DOHH2 (cell line): ENCODE data around the gene ABI1.
"Not testable (repeated sequence)": the region's sequence is repeated elsewhere in the genome, so short reads cannot be mapped to it uniquely, and the experiment has no call there.

ENCODE experiments used
- H3F3A ChIP-seq: fragments of 200-600 bp; sonication (generic), shearing (Covaris generic); 2 replicates; pipeline ENCODE4 v1.6.0; 2016; ENCODE audit warnings: antibody characterized with exemption, mild to moderate bottlenecking; ENCODE audit not compliant: control insufficient read depth, insufficient read depth
- H3K27ac ChIP-seq: fragments of 200-600 bp; sonication (generic); 2 replicates; pipeline ENCODE4 v1.5.1; 2014; ENCODE audit warnings: low read depth, mild to moderate bottlenecking, low read length, moderate library complexity
- H3K27me3 ChIP-seq: fragments of 200-600 bp; sonication (generic); 2 replicates; pipeline ENCODE4 v1.6.1; 2014; ENCODE audit warnings: mild to moderate bottlenecking, low read length, mixed read lengths; ENCODE audit not compliant: control insufficient read depth
- H3K36me3 ChIP-seq: fragments of 200-600 bp; sonication (generic); 2 replicates; pipeline ENCODE4 v1.6.1; 2014; ENCODE audit warnings: mild to moderate bottlenecking, low read length, moderate library complexity, mixed read lengths; ENCODE audit not compliant: control insufficient read depth
- H3K4me1 ChIP-seq: fragments of 200-600 bp; sonication (generic); 2 replicates; pipeline ENCODE4 v1.6.1; 2014; ENCODE audit warnings: mild to moderate bottlenecking, low read length, mixed read lengths; ENCODE audit not compliant: control insufficient read depth
- H3K4me2 ChIP-seq: fragments of 200-600 bp; sonication (generic); 2 replicates; pipeline ENCODE4 v1.6.0; 2014; ENCODE audit warnings: mild to moderate bottlenecking, low read length, moderate library complexity
- H3K4me3 ChIP-seq: fragments of 200-600 bp; sonication (generic); 2 replicates; pipeline ENCODE4 v1.5.1; 2014; ENCODE audit warnings: mild to moderate bottlenecking, low read length, mixed read lengths
- H3K79me2 ChIP-seq: fragments of 200-600 bp; sonication (generic); 2 replicates; pipeline ENCODE4 v1.6.1; 2014; ENCODE audit warnings: mild to moderate bottlenecking, low read length, mixed read lengths; ENCODE audit not compliant: control insufficient read depth
- H3K9me2 ChIP-seq: fragments of 200-600 bp; sonication (generic); replicated peaks from 2 replicates; pipeline ENCODE4 v1.6.1; 2014; ENCODE audit warnings: mild to moderate bottlenecking, low read length, mixed read lengths; ENCODE audit not compliant: control insufficient read depth
- H3K9me3 ChIP-seq: fragments of 200-600 bp; sonication (generic); 2 replicates; pipeline ENCODE4 v1.6.1; 2014; ENCODE audit warnings: antibody characterized with exemption, low read length, mixed read lengths; ENCODE audit not compliant: control insufficient read depth, insufficient read depth
- H4K20me1 ChIP-seq: fragments of 200-600 bp; sonication (generic); 2 replicates; pipeline ENCODE4 v1.6.0; 2014; ENCODE audit warnings: low read depth, mild to moderate bottlenecking, antibody characterized with exemption, low read length, moderate library complexity; ENCODE audit not compliant: control insufficient read depth, insufficient read depth
- CTCF ChIP-seq: fragments of 200-600 bp; sonication (generic); IDR thresholded peaks from one replicate; pipeline ENCODE4 v1.5.1; 2014; ENCODE audit warnings: antibody characterized with exemption, mild to moderate bottlenecking, low read depth, low read length; ENCODE audit not compliant: poor library complexity, severe bottlenecking
- EZH2phosphoT487 ChIP-seq: fragments of 200-600 bp; sonication (generic); IDR thresholded peaks from 2 replicates; pipeline ENCODE4 v1.6.1; 2017; ENCODE audit warnings: borderline replicate concordance, mild to moderate bottlenecking, antibody characterized with exemption, low read length, moderate library complexity, mixed read lengths

Gene ABI1

DNA sequence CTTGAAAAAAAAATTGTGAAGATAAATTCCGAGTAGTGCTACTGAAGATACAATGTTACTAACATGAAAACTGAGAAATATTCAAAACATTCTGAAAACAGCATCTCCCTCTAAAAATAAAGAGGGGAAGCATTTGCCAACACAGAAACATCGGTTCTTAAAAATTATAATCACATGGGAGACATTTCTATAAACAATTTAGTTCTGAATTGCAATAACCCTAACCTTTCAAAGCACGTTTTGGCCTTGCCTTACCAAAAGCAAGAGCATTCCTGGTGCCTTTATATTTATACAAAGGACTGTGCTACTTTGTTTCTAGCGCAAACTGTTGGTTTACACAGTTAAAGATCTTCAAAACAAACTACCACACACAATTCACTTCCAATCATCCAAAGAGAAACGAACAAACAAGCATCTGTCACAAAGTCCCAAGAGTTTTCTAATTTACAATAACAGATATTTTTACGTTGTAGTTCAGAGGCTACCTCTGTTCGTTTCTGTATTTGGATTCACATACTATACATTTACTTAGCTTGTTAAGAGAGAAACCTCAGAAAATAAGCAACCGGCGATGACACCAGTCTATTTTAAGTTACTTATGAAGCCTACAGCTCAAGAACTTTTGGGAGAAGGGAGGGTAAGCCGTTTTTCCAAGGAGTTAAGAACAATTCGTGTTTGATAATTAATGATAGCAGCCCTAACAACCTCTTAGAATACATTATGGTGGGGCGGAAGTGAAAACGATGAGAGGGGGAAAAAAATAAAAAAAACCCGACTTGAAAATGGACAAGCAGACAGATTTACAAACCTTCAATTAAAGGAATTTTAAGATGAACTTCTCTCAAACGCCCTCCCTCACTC lies 1.3 kb downstream of the ABI1 start:
- Histone ChIP-seq H3K36me3 (peaks cover 40% of the 10 kb centered on the region), H3F3A (peaks cover 22% of the 10 kb centered on the region), H3K9me3 (no peaks in the 10 kb centered on the region), H3K4me1 (peaks cover 50% of the 10 kb centered on the region), H3K4me2 (peak overlapping the region; percentile 85), H3K9me2 (no peaks in the 10 kb centered on the region), H3K79me2 (peaks cover 62% of the 10 kb centered on the region), H4K20me1 (peaks cover 31% of the 10 kb centered on the region), H3K27ac (peak overlapping the region; percentile 98), H3K4me3 (peak overlapping the region; percentile 92), H3K27me3 (no peaks in the 10 kb centered on the region)
- TF ChIP-seq CTCF (no peak), EZH2phosphoT487 (no peak)

DNA sequence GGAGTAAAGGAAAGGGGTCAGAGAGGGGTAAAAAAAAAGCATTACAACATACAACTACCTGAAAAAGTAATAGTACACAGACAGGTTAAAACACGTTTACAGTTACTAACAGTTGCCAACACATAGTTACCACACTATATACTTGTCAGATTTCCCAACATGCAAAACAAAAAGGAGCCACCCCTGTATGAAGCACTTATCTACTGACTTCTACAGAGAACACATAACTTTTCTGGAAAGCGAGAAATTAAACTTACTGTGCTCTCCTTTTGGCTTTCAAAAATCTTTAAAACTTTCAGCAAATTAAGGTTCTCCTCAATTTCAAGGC lies 2.1 kb downstream of the ABI1 start:
- H3K79me2 ChIP-seq, result peaks cover 70% of the 10 kb centered on the region
- H3K36me3 ChIP-seq, result peaks cover 44% of the 10 kb centered on the region
- peak overlapping the region; percentile 92 for H3K4me3 ChIP-seq
- no peak for TF ChIP-seq CTCF
- no peak for TF ChIP-seq EZH2phosphoT487
- H3K27ac ChIP-seq, result peak overlapping the region; percentile 98
- peaks cover 34% of the 10 kb centered on the region for H4K20me1 ChIP-seq
- no peaks in the 10 kb centered on the region for H3K27me3 ChIP-seq
- peaks cover 22% of the 10 kb centered on the region for H3F3A ChIP-seq
- H3K9me2 ChIP-seq, result no peaks in the 10 kb centered on the region
- H3K4me2 ChIP-seq, result peak overlapping the region; percentile 85
- no peaks in the 10 kb centered on the region for H3K9me3 ChIP-seq
- peaks cover 51% of the 10 kb centered on the region for H3K4me1 ChIP-seq

DNA sequence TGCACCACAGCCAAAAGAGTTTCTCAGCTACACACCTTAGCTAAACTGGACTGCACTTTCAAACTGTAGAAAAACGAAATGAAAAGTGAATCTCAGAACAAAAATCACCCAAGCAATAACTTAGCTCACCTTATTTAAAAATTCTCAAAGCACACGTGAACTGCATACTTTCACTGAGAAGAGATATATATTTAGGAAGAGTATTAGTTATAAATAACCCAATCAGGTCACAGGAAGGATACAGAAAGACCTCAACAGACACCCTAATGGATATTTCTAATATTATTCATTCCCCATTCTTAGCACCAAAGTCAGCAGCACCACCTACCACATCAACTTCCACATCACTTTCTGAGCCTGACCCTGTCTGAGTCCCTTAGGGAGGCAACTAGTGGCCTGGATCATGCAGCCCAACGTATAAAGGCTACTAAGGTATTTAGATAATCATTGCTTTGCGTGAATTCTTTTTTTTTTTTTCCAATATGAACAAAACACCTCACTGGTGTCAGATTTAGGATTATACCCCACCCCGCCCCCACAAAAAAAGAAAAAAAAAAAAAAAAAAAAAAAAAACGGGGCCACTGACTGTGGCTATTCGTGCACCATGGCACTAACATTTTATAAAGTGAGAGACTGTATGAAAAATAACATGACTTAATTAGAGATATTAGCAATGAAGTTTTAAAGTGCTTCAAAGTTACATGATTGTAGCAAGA lies 2.6 kb downstream of the ABI1 start:
- Histone ChIP-seq H4K20me1 (peaks cover 34% of the 10 kb centered on the region), H3K4me2 (peak overlapping the region; percentile 85), H3K4me1 (peaks cover 51% of the 10 kb centered on the region), H3K27me3 (no peaks in the 10 kb centered on the region), H3K36me3 (peaks cover 44% of the 10 kb centered on the region), H3K27ac (peak overlapping the region; percentile 98), H3K9me3 (no peaks in the 10 kb centered on the region), H3K4me3 (peak overlapping the region; percentile 92), H3F3A (peaks cover 22% of the 10 kb centered on the region), H3K79me2 (peaks cover 76% of the 10 kb centered on the region), H3K9me2 (no peaks in the 10 kb centered on the region)
- TF ChIP-seq EZH2phosphoT487 (no peak), CTCF (no peak)

GRCh38 chr10:26857553-26857952 lies 3.2 kb downstream of the ABI1 start:
- H3K4me3 ChIP-seq, result peak overlapping the region; percentile 92
- H3K27ac ChIP-seq, result peak overlapping the region; percentile 98
- peaks cover 82% of the 10 kb centered on the region for H3K79me2 ChIP-seq
- H4K20me1 ChIP-seq, result peaks cover 34% of the 10 kb centered on the region
- peak overlapping the region; percentile 85 for H3K4me2 ChIP-seq
- peaks cover 49% of the 10 kb centered on the region for H3K36me3 ChIP-seq
- not testable (repeated sequence) for H3K27me3 ChIP-seq, H3K9me3 ChIP-seq, H3K9me2 ChIP-seq
- peaks cover 51% of the 10 kb centered on the region for H3K4me1 ChIP-seq
- H3F3A ChIP-seq, result peaks cover 22% of the 10 kb centered on the region
